ENCODE measurements around the gene ZFYVE28.

Gene ZFYVE28

GRCh38 chr4:2434420-2434819 lies 16.0 kb upstream of the ZFYVE28 start:
- Histone ChIP-seq H3K27ac (ENCODE audit: low read depth, low read length) (no peak overlapping the region), H3K9me2 (replicated peaks; ENCODE audit: insufficient read depth, low read length) (no peaks in the 10 kb centered on the region), H4K20me1 (ENCODE audit: low read depth, low read length) (no peaks in the 10 kb centered on the region), H2AFZ (ENCODE audit: low read depth, low read length, severe bottlenecking) (no peak overlapping the region), H3K9me3 (ENCODE audit: insufficient read depth, low read length) (no peaks in the 10 kb centered on the region), H3K36me3 (ENCODE audit: low read length) (no peaks in the 10 kb centered on the region), H3K4me3 (ENCODE audit: insufficient read depth, low read length, poor library complexity, severe bottlenecking) (no peak overlapping the region), H3K27me3 (ENCODE audit: low read length) (no peaks in the 10 kb centered on the region), H3F3A (ENCODE audit: insufficient read depth) (no peaks in the 10 kb centered on the region), H3K4me2 (ENCODE audit: low read depth, low read length, poor library complexity, severe bottlenecking) (no peak overlapping the region), H3K9ac (ENCODE audit: low read length) (no peak overlapping the region), H3K79me2 (ENCODE audit: insufficient read depth, low read length) (no peaks in the 10 kb centered on the region)
- TF ChIP-seq CTCF (IDR thresholded peaks at IDR 0.05; ENCODE audit: insufficient read depth, low read length, poor library complexity, severe bottlenecking) (no peak), EZH2phosphoT487 (conservative IDR thresholded peaks at IDR 0.05; ENCODE audit: low read length) (no peak)

GRCh38 chr4:2433609-2434350 lies 15.3 kb upstream of the ZFYVE28 start:
- TF ChIP-seq CTCF (IDR thresholded peaks at IDR 0.05; ENCODE audit: insufficient read depth, low read length, poor library complexity, severe bottlenecking) (no peak), EZH2phosphoT487 (conservative IDR thresholded peaks at IDR 0.05; ENCODE audit: low read length) (no peak)
- no peak overlapping the region for H2AFZ ChIP-seq (ENCODE audit: low read depth, low read length, severe bottlenecking)

GRCh38 chr4:2432991-2433530 lies 14.6 kb upstream of the ZFYVE28 start:
- Histone ChIP-seq H3K27me3 (ENCODE audit: low read length) (no peaks in the 10 kb centered on the region), H3K9ac (ENCODE audit: low read length) (no peak overlapping the region), H3K36me3 (ENCODE audit: low read length) (no peaks in the 10 kb centered on the region), H4K20me1 (ENCODE audit: low read depth, low read length) (no peaks in the 10 kb centered on the region), H3K9me3 (ENCODE audit: insufficient read depth, low read length) (no peaks in the 10 kb centered on the region), H3F3A (ENCODE audit: insufficient read depth) (no peaks in the 10 kb centered on the region), H3K9me2 (replicated peaks; ENCODE audit: insufficient read depth, low read length) (no peaks in the 10 kb centered on the region), H3K4me3 (ENCODE audit: insufficient read depth, low read length, poor library complexity, severe bottlenecking) (no peak overlapping the region), H2AFZ (ENCODE audit: low read depth, low read length, severe bottlenecking) (no peak overlapping the region), H3K4me2 (ENCODE audit: low read depth, low read length, poor library complexity, severe bottlenecking) (no peak overlapping the region), H3K27ac (ENCODE audit: low read depth, low read length) (no peak overlapping the region), H3K79me2 (ENCODE audit: insufficient read depth, low read length) (no peaks in the 10 kb centered on the region)
- no peak for TF ChIP-seq EZH2phosphoT487 (conservative IDR thresholded peaks at IDR 0.05; ENCODE audit: low read length)
- TF ChIP-seq CTCF (IDR thresholded peaks at IDR 0.05; ENCODE audit: insufficient read depth, low read length, poor library complexity, severe bottlenecking): no peak

More at GRCh38 chr4:2433609-2434350, 15.3 kb upstream of the ZFYVE28 start:
- no peaks in the 10 kb centered on the region for H3K27me3 ChIP-seq (ENCODE audit: low read length)
- no peak overlapping the region for H3K9ac ChIP-seq (ENCODE audit: low read length)
- no peak overlapping the region for H3K27ac ChIP-seq (ENCODE audit: low read depth, low read length)
- no peak overlapping the region for H3K4me3 ChIP-seq (ENCODE audit: insufficient read depth, low read length, poor library complexity, severe bottlenecking)
- H3K36me3 ChIP-seq (ENCODE audit: low read length): no peaks in the 10 kb centered on the region
- no peak overlapping the region for H3K4me2 ChIP-seq (ENCODE audit: low read depth, low read length, poor library complexity, severe bottlenecking)
- H4K20me1 ChIP-seq (ENCODE audit: low read depth, low read length): no peaks in the 10 kb centered on the region
- no peaks in the 10 kb centered on the region for H3K79me2 ChIP-seq (ENCODE audit: insufficient read depth, low read length)
- H3K9me2 ChIP-seq (replicated peaks; ENCODE audit: insufficient read depth, low read length): no peaks in the 10 kb centered on the region
- no peaks in the 10 kb centered on the region for H3F3A ChIP-seq (ENCODE audit: insufficient read depth)
- H3K9me3 ChIP-seq (ENCODE audit: insufficient read depth, low read length): no peaks in the 10 kb centered on the region

All from SU-DHL-6 (cell line).